PFSK-1 (cell line): ENCODE results near the gene RGS9.

Experiments used
- FOXP2 ChIP-seq: optimal IDR thresholded peaks from 2 replicates; pipeline ENCODE3; 2011; ENCODE audit warnings: borderline replicate concordance, control low read depth, inconsistent platforms; ENCODE audit not compliant: insufficient read depth; ENCODE audit errors: extremely low read length, extremely low read depth
- POLR2AphosphoS5 ChIP-seq: IDR thresholded peaks from 2 replicates; pipeline ENCODE4 v1.6.1; 2012; ENCODE audit warnings: low read depth, mild to moderate bottlenecking, control low read depth, low read length, moderate library complexity
- SIN3A ChIP-seq: IDR thresholded peaks from 2 replicates; pipeline ENCODE4 v1.6.1; 2012; ENCODE audit warnings: mild to moderate bottlenecking, low read length, moderate library complexity, borderline replicate concordance; ENCODE audit not compliant: insufficient read depth
- TAF1 ChIP-seq: IDR thresholded peaks from 2 replicates; pipeline ENCODE4 v1.6.1; 2012; ENCODE audit warnings: low read length, control low read depth, borderline replicate concordance; ENCODE audit not compliant: insufficient read depth
- TF ChIP-seq, protein P1 (sequence below), 2 experiments: IDR thresholded peaks; 2 replicates each; pipeline versions ENCODE4 v1.6.1 to v1.8.0; 2011 to 2012; ENCODE audit warnings: low read depth in 2 of 2, low read length in 2 of 2, control low read depth in 1 of 2, inconsistent platforms in 1 of 2, mild to moderate bottlenecking in 1 of 2, moderate library complexity in 1 of 2; ENCODE audit not compliant: insufficient read depth in 1 of 2

The RGS9 gene

GRCh38 chr17:65229621-65229995, 92.4 kb downstream of the RGS9 start:
- TF ChIP-seq TAF1 = no peak
- no peak for TF ChIP-seq POLR2AphosphoS5
- TF ChIP-seq, protein P1, sequence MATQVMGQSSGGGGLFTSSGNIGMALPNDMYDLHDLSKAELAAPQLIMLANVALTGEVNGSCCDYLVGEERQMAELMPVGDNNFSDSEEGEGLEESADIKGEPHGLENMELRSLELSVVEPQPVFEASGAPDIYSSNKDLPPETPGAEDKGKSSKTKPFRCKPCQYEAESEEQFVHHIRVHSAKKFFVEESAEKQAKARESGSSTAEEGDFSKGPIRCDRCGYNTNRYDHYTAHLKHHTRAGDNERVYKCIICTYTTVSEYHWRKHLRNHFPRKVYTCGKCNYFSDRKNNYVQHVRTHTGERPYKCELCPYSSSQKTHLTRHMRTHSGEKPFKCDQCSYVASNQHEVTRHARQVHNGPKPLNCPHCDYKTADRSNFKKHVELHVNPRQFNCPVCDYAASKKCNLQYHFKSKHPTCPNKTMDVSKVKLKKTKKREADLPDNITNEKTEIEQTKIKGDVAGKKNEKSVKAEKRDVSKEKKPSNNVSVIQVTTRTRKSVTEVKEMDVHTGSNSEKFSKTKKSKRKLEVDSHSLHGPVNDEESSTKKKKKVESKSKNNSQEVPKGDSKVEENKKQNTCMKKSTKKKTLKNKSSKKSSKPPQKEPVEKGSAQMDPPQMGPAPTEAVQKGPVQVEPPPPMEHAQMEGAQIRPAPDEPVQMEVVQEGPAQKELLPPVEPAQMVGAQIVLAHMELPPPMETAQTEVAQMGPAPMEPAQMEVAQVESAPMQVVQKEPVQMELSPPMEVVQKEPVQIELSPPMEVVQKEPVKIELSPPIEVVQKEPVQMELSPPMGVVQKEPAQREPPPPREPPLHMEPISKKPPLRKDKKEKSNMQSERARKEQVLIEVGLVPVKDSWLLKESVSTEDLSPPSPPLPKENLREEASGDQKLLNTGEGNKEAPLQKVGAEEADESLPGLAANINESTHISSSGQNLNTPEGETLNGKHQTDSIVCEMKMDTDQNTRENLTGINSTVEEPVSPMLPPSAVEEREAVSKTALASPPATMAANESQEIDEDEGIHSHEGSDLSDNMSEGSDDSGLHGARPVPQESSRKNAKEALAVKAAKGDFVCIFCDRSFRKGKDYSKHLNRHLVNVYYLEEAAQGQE (IDR thresholded peaks at IDR 0.05; ENCODE audit: insufficient read depth in 1 of 2, low read depth in 2 of 2, low read length in 2 of 2) = no peak
- TF ChIP-seq FOXP2 = no peak
- TF ChIP-seq SIN3A = no peak

DNA sequence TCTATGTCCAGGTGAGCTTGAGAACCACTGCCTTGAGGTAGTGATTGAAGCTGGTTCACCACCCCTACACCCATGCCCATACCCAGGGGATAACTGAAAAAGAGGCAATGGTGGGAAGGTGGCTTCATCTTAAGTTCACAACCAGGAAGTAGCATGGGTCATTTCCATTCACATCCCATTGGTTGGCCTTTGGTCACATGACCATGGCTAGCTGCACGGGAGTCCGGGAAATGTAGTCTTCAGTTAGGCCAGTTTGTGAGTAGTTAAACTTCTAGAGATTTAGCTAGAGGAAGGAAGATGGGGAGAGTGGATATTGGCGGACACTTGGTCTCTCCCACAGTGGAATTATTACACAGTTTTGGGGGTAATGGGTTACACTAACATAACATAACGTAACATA, 92.9 kb downstream of the RGS9 start:
- TF ChIP-seq, protein P1 (IDR thresholded peaks at IDR 0.05; ENCODE audit: insufficient read depth in 1 of 2, low read depth in 2 of 2, low read length in 2 of 2) = no peak
- TF ChIP-seq TAF1 (no peak), SIN3A (no peak), FOXP2 (no peak), POLR2AphosphoS5 (no peak)

DNA sequence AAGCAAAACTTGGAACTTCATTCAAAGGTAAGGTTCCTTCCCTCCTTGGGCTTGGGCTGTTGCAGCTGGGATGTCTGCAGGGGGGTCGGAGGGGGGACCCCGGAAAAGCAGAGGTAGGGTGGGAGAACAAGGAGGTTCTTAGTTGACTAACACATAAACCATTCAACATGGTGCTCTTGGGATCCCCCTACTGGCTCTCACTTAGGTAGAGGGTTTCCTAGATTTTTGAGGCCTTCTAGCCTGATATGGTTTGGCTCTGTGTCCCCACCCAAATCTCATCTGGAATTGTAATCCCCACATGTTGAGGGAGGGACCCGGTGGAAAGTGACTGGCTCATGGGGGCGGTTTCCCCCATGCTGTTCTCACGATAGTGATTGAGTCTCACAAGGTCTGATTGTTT, 93.9 kb downstream of the RGS9 start:
- TF ChIP-seq, protein P1 (IDR thresholded peaks at IDR 0.05; ENCODE audit: insufficient read depth in 1 of 2, low read depth in 2 of 2, low read length in 2 of 2) = no peak
- TF ChIP-seq POLR2AphosphoS5 (no peak), FOXP2 (no peak), SIN3A (no peak), TAF1 (no peak)

GRCh38 chr17:65231662-65232335, 94.6 kb downstream of the RGS9 start:
- TF ChIP-seq, protein P1 (IDR thresholded peaks at IDR 0.05; ENCODE audit: insufficient read depth in 1 of 2, low read depth in 2 of 2, low read length in 2 of 2) = no peak
- TF ChIP-seq TAF1 (no peak), FOXP2 (no peak), SIN3A (no peak), POLR2AphosphoS5 (no peak)
